K562 (cell line): ENCODE measurements around the gene SMCP. TPM values are rescaled to one million over a fixed set of nuclear protein-coding genes. Genes with fewer than 3 reads are reported as not detected.

Experiments used
- CSDE1 ChIP-seq, 2 experiments: fragments of 450-650 bp; IDR thresholded peaks; 2 replicates each; pipeline ENCODE4 v1.6.1; 2016; ENCODE audit warnings: mild to moderate bottlenecking in 1 of 2
- ETV5 ChIP-seq: sonication (generic); formaldehyde crosslinking; IDR thresholded peaks from 2 replicates; pipeline ENCODE4 v1.4.0; 2020; ENCODE audit warnings: low read depth, mild to moderate bottlenecking, missing genetic modification reagents
- FIP1L1 ChIP-seq: fragments of 200-400 bp; formaldehyde crosslinking; IDR thresholded peaks from 2 replicates; pipeline ENCODE4 v1.6.1; 2018; ENCODE audit warnings: mild to moderate bottlenecking, low read depth, low read length; ENCODE audit not compliant: poor library complexity, severe bottlenecking
- HDAC2 ChIP-seq: fragments of 450-650 bp; IDR thresholded peaks from 2 replicates; pipeline ENCODE4 v1.6.1; 2016; ENCODE audit warnings: mild to moderate bottlenecking
- KAT8 ChIP-seq: fragments of 450-650 bp; IDR thresholded peaks from 2 replicates; pipeline ENCODE4 v1.6.1; 2016; ENCODE audit warnings: low read depth, mild to moderate bottlenecking
- MAFF ChIP-seq: IDR thresholded peaks from 2 replicates; pipeline ENCODE4 v1.6.1; 2012; ENCODE audit warnings: low read length, improper control_type of control experiment
- MLX ChIP-seq, 2 experiments: fragments of 450-650 bp in 1 of 2; sonication (generic) in 1 of 2; formaldehyde crosslinking; conservative IDR thresholded peaks; 2 replicates each; pipeline versions ENCODE4 v1.4.0 to v1.8.1; 2020 to 2022; ENCODE audit warnings: mild to moderate bottlenecking in 1 of 2, missing genetic modification reagents in 1 of 2
- NFYB ChIP-seq: IDR thresholded peaks from 2 replicates; pipeline ENCODE4 v1.6.1; 2011; ENCODE audit warnings: mild to moderate bottlenecking, moderate library complexity; ENCODE audit not compliant: insufficient read length; ENCODE audit errors: extremely low read depth
- PBX2 ChIP-seq, 2 experiments: IDR thresholded peaks in 1 of 2; conservative IDR thresholded peaks in 1 of 2; 2 replicates each; pipeline ENCODE4 v1.6.1; 2016; ENCODE audit warnings: low read depth in 2 of 2, mild to moderate bottlenecking in 1 of 2, missing compliant biosample characterization in 1 of 2, missing genetic modification characterization in 1 of 2, moderate library complexity in 1 of 2
- POLR2H ChIP-seq: IDR thresholded peaks from 2 replicates; pipeline ENCODE4 v1.6.1; 2016; ENCODE audit warnings: missing genetic modification characterization, low read depth, mild to moderate bottlenecking, control low read depth, missing compliant biosample characterization, moderate library complexity
- RAD21 ChIP-seq, 2 experiments: fragments of 250-450 bp in 1 of 2; fragments of 450-650 bp in 1 of 2; sonication (Bioruptor Pico) in 1 of 2; formaldehyde crosslinking in 1 of 2; IDR thresholded peaks in 1 of 2; conservative IDR thresholded peaks in 1 of 2; 2 replicates each; pipeline versions ENCODE4 v1.4.0 to v1.8.0; 2020 to 2022; ENCODE audit warnings: mild to moderate bottlenecking in 2 of 2, moderate library complexity in 1 of 2
- SIN3A ChIP-seq, 2 experiments: fragments of 150-350 bp in 1 of 2; IDR thresholded peaks; 2 replicates each; pipeline ENCODE4 v1.6.1; 2011 to 2016; ENCODE audit warnings: borderline replicate concordance in 2 of 2, low read depth in 2 of 2, low read length in 2 of 2, mild to moderate bottlenecking in 2 of 2, moderate library complexity in 2 of 2; ENCODE audit not compliant: control insufficient read depth in 1 of 2
- SMARCB1 ChIP-seq: IDR thresholded peaks from 2 replicates; pipeline ENCODE4 v1.6.1; 2011; ENCODE audit warnings: improper control_type of control experiment, low read depth; ENCODE audit not compliant: insufficient read length
- THAP7 ChIP-seq: fragments of 250-450 bp; sonication (Bioruptor Pico); IDR thresholded peaks from 2 replicates; pipeline ENCODE4 v1.5.0; 2021
- ZMIZ1 ChIP-seq, 2 experiments: fragments of 150-350 bp in 1 of 2; IDR thresholded peaks; 2 replicates each; pipeline ENCODE4 v1.6.1; 2012 to 2016; ENCODE audit warnings: low read depth in 2 of 2, low read length in 2 of 2, mild to moderate bottlenecking in 1 of 2, moderate library complexity in 1 of 2
- ZNF124 ChIP-seq: sonication (generic); formaldehyde crosslinking; IDR thresholded peaks from 2 replicates; pipeline ENCODE4 v1.8.1; 2022; ENCODE audit warnings: missing genetic modification reagents
- ZNF224 ChIP-seq: sonication (generic); formaldehyde crosslinking; IDR thresholded peaks from 2 replicates; pipeline ENCODE4 v1.8.0; 2022; ENCODE audit warnings: mild to moderate bottlenecking, missing genetic modification reagents
- ZNF316 ChIP-seq: fragments of 450-650 bp; IDR thresholded peaks from 2 replicates; pipeline ENCODE4 v1.6.1; 2016
- polyA plus RNA-seq, 8 experiments: library from polyadenylated mRNA; depleted of rRNA in 4 of 8; stranded (reverse) in 5 of 8; unstranded in 3 of 8; fragments of >200 nt; fragmentation: Nextera tagmentation in 2 of 8; fragmentation: Illumina TruSeq in 1 of 8; extraction: Ambion mirVana in 2 of 8; extraction: Trizol in 1 of 8; gene quantifications; 2 replicates each; pipeline versions ENCODE4 v1.2.1 to v1.2.3, GENCODE V29; 2011 to 2014; ENCODE audit warnings: inconsistent platforms in 1 of 8, missing spikeins in 1 of 8
- total RNA-seq, 7 experiments: library from RNA; depleted of rRNA in 6 of 7; stranded (reverse); fragments of >200 nt in 6 of 7; fragmentation: Illumina TruSeq in 2 of 7; extraction: Trizol in 2 of 7; gene quantifications; 2 replicates each; pipeline versions ENCODE4 v1.2.1 to v1.2.3, GENCODE V29; 2011 to 2021; ENCODE audit warnings: low replicate concordance in 1 of 7

SMCP gene
- total and polyA plus RNA-seq, 9 of the 15 experiments (the other 6 are each of a cell fraction or from before 2014, with no cell fraction given) = not detected

GRCh38 chr1:152869808-152870419 is 8.2 kb upstream of the SMCP start (continued):
- TF ChIP-seq POLR2H (tag) (no peak), ZNF124 (CRISPR knock-in tag) (no peak), HDAC2 (no peak), ZNF316 (no peak), MAFF (no peak), ZNF224 (no peak), NFYB (no peak), PBX2 (CRISPR knock-in tag; IDR thresholded peaks at IDR 0.05; ENCODE audit: low read depth) (no peak), PBX2 (tag; conservative IDR thresholded peaks at IDR 0.05; ENCODE audit: low read depth) (no peak), THAP7 (CRISPR knock-in tag) (no peak), FIP1L1 (no peak), KAT8 (no peak), ETV5 (CRISPR knock-in tag) (no peak), SMARCB1 (no peak), RAD21 (CRISPR knock-in tag; conservative IDR thresholded peaks at IDR 0.05 in 1 of 2, IDR thresholded peaks at IDR 0.05 in 1 of 2) (peak; percentile 59 to 65), SIN3A (IDR thresholded peaks at IDR 0.05; ENCODE audit: borderline replicate concordance in 2 of 2, control insufficient read depth in 1 of 2, low read depth in 2 of 2, low read length in 2 of 2) (no peak), ZMIZ1 (IDR thresholded peaks at IDR 0.05; ENCODE audit: low read depth in 2 of 2, low read length in 2 of 2) (no peak), MLX (CRISPR knock-in tag; conservative IDR thresholded peaks at IDR 0.05) (no peak), CSDE1 (IDR thresholded peaks at IDR 0.05) (no peak)
